ENCODE results near the gene TMBIM1.

- no peak for TF ChIP-seq POLR2AphosphoS5 (IDR thresholded peaks at IDR 0.05; ENCODE audit: low read depth, low read length)
- TF ChIP-seq REST (IDR thresholded peaks at IDR 0.05; ENCODE audit: insufficient read depth in 1 of 2, low read depth in 2 of 2, low read length in 2 of 2): no peak
- no peak for TF ChIP-seq TAF1 (IDR thresholded peaks at IDR 0.05; ENCODE audit: borderline replicate concordance, insufficient read depth, low read length)
Observed at GRCh38 chr2:218315397-218315796, 23.1 kb upstream of the TMBIM1 start.

Measured in PFSK-1 (cell line).